Stomach (tissue), 9 donors: ENCODE data around the gene TRPT1. TPM values are rescaled to one million over a fixed set of nuclear protein-coding genes. Genes with fewer than 3 reads are reported as not detected.

Experiments
- DNase-seq, 2 donors: peaks; one replicate each; pipeline versions ENCODE4 v3.0.0 to v3.0.0-alpha.2; 2013 to 2019
- H3K27ac ChIP-seq, 5 donors: fragments of 200-600 bp in 4 of 5; sonication (generic) in 4 of 5; one replicate each; pipeline ENCODE4 v1.5.1; 2013 to 2019; ENCODE audit warnings: mild to moderate bottlenecking in 1 of 5, moderate library complexity in 1 of 5
- H3K27me3 ChIP-seq, 3 donors: fragments of 200-600 bp; sonication (generic); one replicate each; pipeline ENCODE4 v1.5.1; 2017 to 2019; ENCODE audit warnings: mixed run types in 1 of 3
- H3K36me3 ChIP-seq, 4 donors: fragments of 200-600 bp; sonication (generic); 1 replicate in 3 of 4; 2 replicates in 1 of 4; pipeline ENCODE4 v1.5.1; 2016 to 2019
- H3K4me1 ChIP-seq, 4 donors: fragments of 200-600 bp; sonication (generic); one replicate each; pipeline ENCODE4 v1.5.1; 2016 to 2019
- H3K4me3 ChIP-seq, 4 donors: fragments of 200-600 bp; sonication (generic) in 3 of 4; one replicate each; pipeline ENCODE4 v1.5.1; 2016 to 2019; ENCODE audit warnings: mild to moderate bottlenecking in 1 of 4
- H3K9me3 ChIP-seq, 4 donors: fragments of 200-600 bp; sonication (generic); one replicate each; pipeline ENCODE4 v1.5.1; 2016 to 2019
- CTCF ChIP-seq, 7 experiments: fragments of 450-650 bp in 4 of 7; fragments of 200-600 bp in 3 of 7; sonication (generic) in 3 of 7; IDR thresholded peaks; one replicate each; pipeline ENCODE4 v1.5.1; 2016 to 2019; ENCODE audit warnings: antibody characterized with exemption in 7 of 7, control low read depth in 2 of 7, mild to moderate bottlenecking in 1 of 7
- EP300 ChIP-seq: sonication (generic); formaldehyde crosslinking; IDR thresholded peaks from one replicate; pipeline ENCODE4 v1.6.1; 2017; ENCODE audit warnings: antibody characterized with exemption
- POLR2A ChIP-seq, 4 donors: fragments of 450-650 bp; IDR thresholded peaks; one replicate each; pipeline ENCODE4 v1.6.1; 2016; ENCODE audit warnings: antibody characterized with exemption in 4 of 4, control low read depth in 2 of 4, mild to moderate bottlenecking in 1 of 4, moderate library complexity in 1 of 4
- POLR2AphosphoS5 ChIP-seq, 3 donors: sonication (generic); formaldehyde crosslinking; IDR thresholded peaks; one replicate each; pipeline ENCODE4 v1.6.1; 2016; ENCODE audit warnings: antibody characterized with exemption in 3 of 3
- WGBS, 5 donors: extraction: QIAGEN DNeasy Blood & Tissue Kit in 3 of 5; methylation state at CpG; one replicate each; pipeline versions ENCODE4 v1.1.5 to v1.1.7; 2013 to 2018; 5-methylcytosine and 5-hydroxymethylcytosine counted together
- intact Hi-C: fragments of 100-400 bp; cut with DNase I; formaldehyde crosslinking; loops from one replicate; pipeline ENCODE4 v1.15.1; 2023; ENCODE audit warnings: low total_unique reads
- polyA plus RNA-seq, 3 donors: library from polyadenylated mRNA; stranded (reverse); fragments of 200-250 nt; gene quantifications; one replicate each; pipeline ENCODE4 v1.2.3, GENCODE V29; 2013
- total RNA-seq, 5 donors: library from RNA; depleted of rRNA; stranded (reverse); fragments of >200 nt; gene quantifications; one replicate each; pipeline versions ENCODE4 v1.1.0 to v1.2.3, GENCODE V29; 2014 to 2016
- donor health status: healthy with polysubstance abuse.
- donor health status: Bipolar disorder and iron deficiency.
- donor health status: healthy.

Gene TRPT1
- total and polyA plus RNA-seq, 8 donors: 15.2 to 425 (median 77.8) TPM

- Histone ChIP-seq H3K27me3 (no peaks in the 10 kb centered on the region), H3K36me3 (peaks cover 4 to 60% (median 40%) of the 10 kb centered on the region in 4 donors), H3K27ac (peak overlapping the region in 3 of 5 donors; percentile 85 to 91 (median 87)), H3K9me3 (no peaks in the 10 kb centered on the region), H3K4me1 (peaks cover 41 to 52% (median 47%) of the 10 kb centered on the region in 4 donors), H3K4me3 (peak overlapping the region in 2 of 4 donors; percentile 48 to 52)
- no peak for DNase-seq
- WGBS, 5 donors: 78 to 89% (median 86%) methylated on average over 18 of the region's 18 CpGs
- TF ChIP-seq CTCF (IDR thresholded peaks at IDR 0.05) (no peak), POLR2AphosphoS5 (IDR thresholded peaks at IDR 0.05) (no peak), EP300 (no peak), POLR2A (IDR thresholded peaks at IDR 0.05) (no peak)
- intact Hi-C loops: loop anchor here (10.0 kb wide), 1 partner anchor 86 kb away; the partner anchor contains the start of gene KCNK4
Measured at GRCh38 chr11:64208796-64209562, 17.0 kb downstream of the TRPT1 start.

DNA sequence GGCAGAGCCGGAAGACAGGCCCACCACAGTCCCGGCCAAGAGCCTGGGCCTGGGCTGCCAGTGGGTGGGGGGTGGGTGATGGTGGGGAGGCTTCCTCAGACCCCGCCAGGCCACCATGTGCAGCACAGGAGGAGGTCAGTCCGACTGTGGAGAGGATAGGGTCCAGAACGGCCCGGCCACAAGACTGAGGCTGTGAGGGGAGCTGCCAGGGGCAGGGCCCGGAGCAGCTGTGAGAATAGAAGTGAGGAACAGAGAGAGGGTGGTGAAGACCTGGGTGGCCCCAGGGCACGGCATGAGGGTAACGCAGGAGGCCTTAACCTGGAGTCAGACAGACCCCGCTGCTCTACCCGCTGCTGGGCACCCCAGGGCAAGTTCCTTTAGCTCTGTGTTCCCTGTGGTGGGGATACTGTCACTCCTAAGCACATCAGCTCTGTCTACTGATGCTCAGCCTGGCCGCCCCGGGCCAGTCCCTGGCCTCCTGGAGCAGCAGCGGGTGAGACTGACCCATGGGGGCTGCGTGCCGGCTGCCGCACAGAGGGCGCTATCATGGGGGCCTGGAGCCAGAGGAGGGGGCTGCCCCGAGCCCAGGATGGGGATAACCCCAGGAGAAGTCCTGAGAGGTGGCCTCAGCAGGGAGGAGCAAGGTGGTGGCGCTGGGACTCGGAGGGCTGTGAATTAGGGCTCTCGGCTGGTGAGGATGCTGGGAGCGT, 17.7 kb downstream of the TRPT1 start:
- no peak for DNase-seq
- no peak for TF ChIP-seq POLR2AphosphoS5 (IDR thresholded peaks at IDR 0.05)
- peaks cover 41 to 58% (median 49%) of the 10 kb centered on the region in 4 donors for H3K4me1 ChIP-seq
- intact Hi-C loops: loop anchor here (10.0 kb wide), 1 partner anchor 87 kb away; the partner anchor contains the start of gene KCNK4
- 81 to 89% (median 84%) methylated on average over 19 to 23 of the region's 23 CpGs for WGBS, 5 donors
- no peaks in the 10 kb centered on the region for H3K27me3 ChIP-seq
- no peaks in the 10 kb centered on the region for H3K9me3 ChIP-seq
- H3K27ac ChIP-seq: peak overlapping the region; percentile 8 to 91 (median 86)
- peaks cover 11 to 67% (median 47%) of the 10 kb centered on the region in 4 donors for H3K36me3 ChIP-seq
- H3K4me3 ChIP-seq: peak overlapping the region; percentile 38 to 52 (median 48)

DNA sequence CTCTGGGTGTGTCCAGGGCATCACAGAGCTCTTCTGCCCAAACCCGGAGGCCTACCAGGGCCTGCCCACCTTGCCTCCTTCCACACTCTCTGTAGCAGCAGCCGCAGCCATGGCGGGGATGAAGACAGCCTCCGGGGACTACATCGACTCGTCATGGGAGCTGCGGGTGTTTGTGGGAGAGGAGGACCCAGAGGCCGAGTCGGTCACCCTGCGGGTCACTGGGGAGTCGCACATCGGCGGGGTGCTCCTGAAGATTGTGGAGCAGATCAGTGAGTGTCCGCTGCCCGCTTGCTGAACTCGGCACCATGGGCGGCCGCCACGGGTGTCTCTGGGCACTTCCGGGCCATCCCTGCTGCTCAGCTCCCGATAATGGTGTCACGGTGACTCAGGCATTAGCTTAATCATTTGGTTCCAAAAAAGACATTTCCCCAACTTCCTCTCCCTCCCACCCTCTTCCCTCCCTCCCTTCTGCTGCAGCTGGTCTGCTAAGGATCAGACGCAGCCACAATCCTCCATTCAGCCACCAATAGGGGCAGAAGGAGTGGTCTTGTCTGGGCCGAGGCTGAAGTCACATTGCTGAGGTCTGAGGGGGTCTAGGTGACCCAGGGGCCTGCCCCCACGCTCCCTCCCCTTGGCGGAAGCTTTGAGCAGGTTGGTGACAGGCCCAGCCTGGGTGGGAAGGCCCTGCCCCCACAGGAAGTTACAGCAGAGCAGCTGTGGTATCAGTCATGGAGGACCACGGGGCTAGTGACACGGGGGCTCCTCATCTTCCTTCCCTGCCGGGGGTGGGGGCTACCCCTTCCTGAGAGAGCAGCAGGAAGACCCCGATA, 18.5 kb downstream of the TRPT1 start:
- Histone ChIP-seq H3K9me3 (no peaks in the 10 kb centered on the region), H3K27me3 (no peaks in the 10 kb centered on the region), H3K36me3 (peaks cover 19 to 70% (median 52%) of the 10 kb centered on the region in 4 donors), H3K4me3 (peak overlapping the region; percentile 38 to 52 (median 48)), H3K27ac (peak overlapping the region; percentile 57 to 91 (median 86)), H3K4me1 (peaks cover 41 to 58% (median 49%) of the 10 kb centered on the region in 4 donors)
- TF ChIP-seq POLR2A (IDR thresholded peaks at IDR 0.05): no peak
- peak in 2 of 3 donors; percentile 34 to 41 for TF ChIP-seq POLR2AphosphoS5 (IDR thresholded peaks at IDR 0.05)
- 51 to 59% (median 52%) methylated on average over 21 to 30 of the region's 30 CpGs for WGBS, 5 donors
- intact Hi-C loops: loop anchor here (10.0 kb wide), 1 partner anchor 87 kb away; the partner anchor contains the start of gene KCNK4
- peak; percentile 55 to 85 for DNase-seq

GRCh38 chr11:64206457-64207255, 19.3 kb downstream of the TRPT1 start, which contains the start of gene FERMT3:
TSS of gene FERMT3 (plus strand) at chr11:64206721. CDS start at chr11:64207365, 644 bp downstream.
- H3K27ac ChIP-seq: peak within 1 kb of the TSS; percentile 57 to 91 (median 86)
- H3K4me3 ChIP-seq: peak within 1 kb of the TSS; percentile 38 to 52 (median 48)
- peaks cover 27 to 70% (median 52%) of the 10 kb centered on the region in 4 donors for H3K36me3 ChIP-seq
- TF ChIP-seq CTCF (IDR thresholded peaks at IDR 0.05) (no peak), POLR2A (IDR thresholded peaks at IDR 0.05) (no peak), POLR2AphosphoS5 (IDR thresholded peaks at IDR 0.05) (peak in 2 of 3 donors; percentile 43 to 77)
- intact Hi-C loops: loop anchor here (10.0 kb wide), 1 partner anchor 88 kb away; the partner anchor contains the start of gene KCNK4
- no peaks in the 10 kb centered on the region for H3K9me3 ChIP-seq
- 29 to 63% (median 39%) methylated on average over 14 to 27 of the region's 27 CpGs for WGBS, 5 donors
- H3K27me3 ChIP-seq: no peaks in the 10 kb centered on the region
- H3K4me1 ChIP-seq: peaks cover 41 to 58% (median 49%) of the 10 kb centered on the region in 4 donors
- peak; percentile 83 to 87 for DNase-seq
